NOMO-1 treated with DMSO at 0.1 percent for 48 hours (cell line): ENCODE measurements around the gene CATSPER3.

Source experiments
- DNase-seq: peaks from one replicate; lab custom pipeline; 2025; ENCODE audit not compliant: unreplicated experiment; lab: John Stamatoyannopoulos, UW

The CATSPER3 gene

DNA sequence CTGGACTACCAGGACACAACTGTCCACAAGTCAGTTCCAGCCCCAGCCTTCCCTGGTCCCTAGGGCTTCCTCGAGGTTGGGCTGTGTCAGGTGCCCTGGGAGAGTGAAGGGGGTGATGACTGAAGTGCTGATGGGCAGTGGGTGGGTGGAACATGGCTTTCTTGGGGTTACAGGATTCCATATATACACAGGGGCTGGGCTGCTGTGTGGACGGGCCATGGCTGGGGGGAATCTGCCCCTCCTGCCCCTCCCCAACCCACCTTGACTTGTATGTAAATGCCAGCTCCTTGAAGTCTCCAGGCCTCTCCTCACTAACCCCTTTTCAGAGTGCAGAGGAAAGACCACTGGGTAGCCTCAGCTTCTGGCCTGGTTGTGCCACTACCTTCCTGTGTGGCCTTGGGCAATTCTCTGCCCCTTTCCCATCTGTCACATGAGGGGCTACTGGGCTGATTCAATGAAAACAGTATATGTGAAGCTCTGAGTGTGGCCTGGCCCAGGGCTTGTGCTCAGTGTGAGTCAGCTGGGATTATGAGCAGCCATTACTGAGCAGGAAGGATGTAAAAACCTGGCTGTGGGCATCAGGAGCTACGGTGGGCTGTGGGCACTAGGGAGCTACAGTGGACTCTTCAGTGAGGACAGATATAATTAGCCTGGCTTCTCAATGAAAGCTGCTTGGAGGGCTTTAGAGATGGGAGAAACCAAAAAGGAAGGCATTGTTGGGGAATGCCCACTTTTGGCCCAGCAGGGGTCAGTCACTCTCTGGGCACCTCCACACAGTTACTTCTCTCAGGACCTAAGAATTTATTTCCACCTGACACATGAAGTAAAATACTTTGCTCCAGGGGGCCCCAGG lies 43.0 kb downstream of the CATSPER3 start:
- no peak for DNase-seq

DNA sequence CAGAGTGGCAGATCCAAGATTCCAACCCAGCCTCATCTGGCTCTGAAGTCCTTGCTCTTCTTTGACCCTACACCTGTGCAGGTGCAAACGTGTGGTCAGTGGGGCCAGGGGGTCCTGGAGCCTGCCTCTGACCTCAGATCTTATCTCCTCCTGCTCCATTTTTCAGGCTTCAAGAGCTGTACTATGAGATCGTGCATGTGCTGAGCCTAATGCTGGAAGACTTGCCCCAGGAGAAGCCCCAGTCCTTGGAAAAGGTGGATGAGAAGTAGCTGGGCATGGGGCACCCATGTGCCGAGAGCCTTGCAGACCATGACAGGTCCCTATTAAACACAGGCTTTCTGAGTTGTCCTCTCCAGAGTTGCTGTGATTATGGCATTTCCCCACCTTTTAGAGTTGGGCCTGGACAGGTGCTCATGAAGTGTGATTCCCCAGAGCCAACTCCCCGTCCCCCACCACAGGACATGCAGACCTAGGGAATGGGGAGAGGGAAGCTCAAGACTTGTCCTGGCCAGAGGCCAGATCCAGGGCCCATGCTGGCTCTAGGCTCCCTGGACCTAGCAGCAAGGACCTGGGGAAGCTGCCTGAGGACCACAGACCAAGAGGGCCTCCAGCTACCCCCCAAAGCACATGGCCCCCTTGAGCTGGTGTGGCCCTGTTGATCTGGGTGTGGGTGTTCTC lies 43.8 kb downstream of the CATSPER3 start:
- DNase-seq = no peak

DNA sequence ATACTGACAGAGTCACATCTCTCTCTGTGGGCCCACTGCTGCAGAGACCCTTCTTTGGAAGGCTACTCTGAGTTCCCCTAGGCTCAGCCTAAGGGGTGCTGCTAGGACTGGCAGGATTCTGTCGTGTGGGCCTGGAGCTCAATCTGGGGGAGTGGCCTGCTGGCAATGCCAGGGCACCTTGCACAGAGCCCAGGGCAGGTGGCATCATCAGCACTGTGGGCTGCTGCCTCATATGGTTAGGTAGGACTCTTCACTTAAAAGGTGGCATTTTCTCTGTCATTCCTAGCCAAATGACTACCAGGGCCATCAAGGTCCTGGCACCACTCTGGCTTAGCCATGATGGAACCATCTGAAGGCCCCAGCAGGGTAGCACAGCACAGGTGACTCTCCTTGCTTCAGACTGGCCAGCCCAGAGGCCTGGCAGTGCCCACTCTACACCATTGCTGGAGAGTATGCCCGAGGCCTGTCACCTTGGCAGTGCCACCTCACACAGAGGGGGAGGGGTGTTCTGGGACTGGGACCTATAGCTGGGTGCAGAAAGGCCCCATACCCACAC lies 44.4 kb downstream of the CATSPER3 start:
- no peak for DNase-seq

GRCh38 chr5:135012951-135013391 lies 45.3 kb downstream of the CATSPER3 start:
- no peak for DNase-seq

DNA sequence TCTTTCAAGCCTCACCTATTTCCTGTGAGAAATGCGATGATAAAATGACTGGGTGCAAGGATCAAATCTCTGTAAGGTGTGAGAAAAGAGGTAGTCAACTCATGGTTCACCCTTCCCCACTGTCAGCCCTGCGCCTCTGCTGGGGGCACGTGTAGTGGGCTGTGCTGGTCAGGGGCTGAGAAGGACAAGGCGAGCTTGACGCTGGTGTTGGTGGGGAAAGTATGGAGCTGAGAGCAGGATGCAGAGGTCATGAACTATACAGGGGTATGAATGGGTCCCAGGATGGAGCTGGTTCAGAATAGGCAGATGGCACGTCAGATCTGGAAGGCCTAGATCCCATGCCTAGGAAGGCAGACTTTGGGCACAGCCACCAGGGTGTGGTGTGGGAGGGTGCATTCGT lies 45.7 kb downstream of the CATSPER3 start:
- no peak for DNase-seq

DNA sequence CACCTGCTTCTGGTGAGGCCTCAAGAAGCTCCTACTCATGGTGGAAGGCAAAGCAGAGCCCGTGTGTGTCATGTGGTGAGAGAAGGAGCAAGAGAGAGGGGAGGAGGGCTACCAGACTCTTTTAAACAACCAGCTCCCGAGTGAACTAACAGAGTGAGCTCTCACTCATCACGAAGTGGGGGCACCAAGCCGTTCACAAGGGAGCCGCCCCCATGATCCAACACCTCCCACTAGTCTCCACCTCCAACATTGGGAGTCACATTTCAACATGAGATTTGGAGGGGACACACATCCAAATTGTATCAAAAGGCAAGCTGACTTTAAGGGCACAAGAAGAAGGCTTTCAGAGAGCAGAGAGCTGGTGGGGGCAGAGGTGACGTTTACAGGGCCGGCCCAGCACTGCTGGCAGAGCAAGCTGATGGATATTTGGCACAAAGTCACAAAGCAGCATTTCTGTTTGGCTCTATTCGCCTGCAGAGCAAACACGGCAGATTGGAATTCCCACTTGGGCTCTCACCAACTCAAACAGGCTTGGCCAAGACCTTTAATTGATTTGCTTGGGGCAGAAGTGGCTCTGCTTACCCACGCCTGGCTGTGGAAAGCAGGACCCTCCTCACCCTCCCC lies 46.4 kb downstream of the CATSPER3 start:
- no peak for DNase-seq

DNA sequence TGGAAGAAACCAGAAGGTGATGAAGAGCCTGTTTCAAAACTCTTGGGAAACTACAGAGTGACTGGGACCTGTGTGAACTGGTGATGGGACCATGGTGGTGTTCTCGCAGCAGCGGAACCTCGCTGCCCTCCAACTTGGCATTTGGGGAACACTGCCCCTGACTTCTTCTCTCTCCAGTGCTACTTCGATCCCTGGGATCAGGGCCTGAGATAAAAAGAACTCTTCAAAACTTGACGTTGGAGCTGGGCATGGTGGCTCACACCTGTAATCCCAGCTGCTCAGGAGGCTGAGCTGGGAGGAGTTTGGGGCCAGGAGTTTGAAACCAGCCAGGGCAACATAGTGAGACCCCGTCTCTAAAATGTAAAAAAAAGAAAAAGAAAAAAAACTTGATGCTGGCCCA lies 48.2 kb downstream of the CATSPER3 start:
- DNase-seq = no peak

DNA sequence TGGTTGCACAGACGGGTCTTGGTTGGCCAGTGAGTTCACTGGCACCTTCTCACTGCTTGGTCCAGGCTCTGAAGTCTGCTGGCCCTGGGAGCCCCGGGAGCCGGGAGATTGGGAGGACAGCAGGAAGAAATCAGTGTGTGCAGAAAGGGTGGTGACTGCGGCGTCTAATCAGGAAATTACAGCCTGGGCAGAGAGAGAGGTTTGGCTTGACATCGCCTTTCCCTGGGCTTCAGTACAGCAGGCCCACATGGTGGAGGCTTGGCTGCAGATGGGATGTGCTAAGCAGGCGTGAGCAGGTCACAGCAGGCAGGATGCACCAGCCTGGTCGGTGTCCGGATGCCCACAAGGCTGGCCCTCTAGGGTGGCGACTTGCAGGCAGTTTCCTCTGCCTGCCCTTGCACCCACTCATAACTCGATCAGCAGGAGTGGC lies 49.2 kb downstream of the CATSPER3 start:
- DNase-seq = no peak

GRCh38 chr5:135018457-135018856 lies 50.8 kb downstream of the CATSPER3 start:
- DNase-seq = no peak

- DNase-seq = no peak
Measured at GRCh38 chr5:135019314-135019713, 51.6 kb downstream of the CATSPER3 start.

DNA sequence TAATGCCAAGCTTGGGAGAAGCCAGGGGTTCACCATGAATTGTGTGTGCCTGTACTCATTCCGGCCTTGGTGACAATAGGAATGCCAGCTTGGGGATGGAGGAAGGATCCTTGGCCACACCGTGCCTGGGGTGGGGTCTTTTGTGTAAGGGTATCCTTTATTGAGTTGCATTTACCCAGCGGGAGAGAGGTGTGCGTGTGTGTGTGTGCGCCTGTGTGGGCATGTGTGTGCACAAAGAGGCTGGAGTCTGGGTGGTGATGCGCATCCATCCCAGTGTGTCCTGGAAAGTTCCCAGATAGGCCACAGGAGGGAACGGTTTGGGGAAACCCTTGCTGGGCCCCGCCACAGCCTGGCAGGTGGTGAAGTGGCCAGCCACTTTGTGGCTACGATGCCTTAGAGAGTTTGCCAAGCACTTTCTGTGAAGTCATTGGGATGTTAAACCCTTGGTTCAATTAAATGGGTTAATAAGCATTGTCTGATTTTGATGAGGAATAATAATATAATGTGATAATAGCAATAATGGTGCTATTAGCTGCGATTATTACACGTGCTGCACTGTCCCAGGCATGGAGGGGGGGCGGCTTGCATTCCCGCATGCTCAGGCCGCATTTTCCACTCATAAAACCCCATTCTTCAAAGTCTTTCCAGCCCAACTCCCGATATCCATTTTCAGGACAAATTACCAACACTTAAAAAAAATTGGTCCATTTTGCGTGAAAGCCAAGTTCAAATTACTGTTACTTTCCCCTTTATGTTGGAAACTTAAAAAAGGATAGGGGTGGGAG lies 52.6 kb downstream of the CATSPER3 start:
- no peak for DNase-seq

- no peak for DNase-seq
Measured at GRCh38 chr5:135024956-135025729, 57.4 kb downstream of the CATSPER3 start.

DNA sequence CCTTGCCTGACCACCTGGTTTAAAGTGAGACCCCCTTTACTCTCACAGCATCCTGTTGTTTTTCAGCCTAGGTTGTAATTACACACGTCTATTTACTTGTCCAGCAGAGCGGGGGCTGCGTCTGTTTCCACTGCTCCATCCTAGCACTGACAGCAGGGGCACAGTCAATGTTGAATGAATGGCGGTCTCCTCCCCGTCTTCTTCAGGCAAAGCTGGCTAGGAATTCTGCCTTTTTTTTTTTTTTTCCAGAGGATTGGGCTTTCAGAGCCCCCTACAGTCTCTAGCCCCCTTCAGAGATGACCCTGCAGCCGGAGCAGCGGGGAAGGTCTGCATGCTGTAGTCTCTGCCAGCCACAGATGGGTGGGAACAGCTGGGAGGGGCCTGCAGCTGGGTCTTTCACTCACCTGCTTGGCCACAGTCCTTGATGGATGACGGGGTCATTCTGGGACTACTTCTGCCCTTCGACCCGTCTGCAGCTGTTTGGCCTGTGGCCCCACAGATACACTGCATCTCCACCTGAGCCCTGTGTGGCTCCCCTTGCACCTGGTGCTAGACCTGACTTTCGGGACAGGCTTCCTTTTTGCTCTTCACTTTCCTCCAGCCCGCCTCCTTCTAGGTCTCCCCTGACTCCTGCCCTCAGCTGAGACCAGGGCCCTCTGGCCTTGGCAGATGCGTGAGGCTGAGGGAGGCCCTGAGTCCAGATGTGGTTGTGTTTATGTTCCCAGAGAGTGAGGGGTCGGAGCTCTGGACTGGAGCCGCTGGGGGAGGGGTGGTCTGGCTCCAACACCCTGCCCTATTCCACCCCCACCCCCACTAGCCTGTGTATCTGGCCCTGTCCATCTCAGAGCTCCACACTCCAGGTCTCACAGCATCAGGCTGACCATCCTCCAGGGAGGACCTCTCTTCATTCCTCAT lies 58.3 kb downstream of the CATSPER3 start:
- no peak for DNase-seq

GRCh38 chr5:135026645-135027265 lies 59.0 kb downstream of the CATSPER3 start:
- DNase-seq = no peak

GRCh38 chr5:135027266-135027696 lies 59.6 kb downstream of the CATSPER3 start:
- no peak for DNase-seq

- DNase-seq = no peak
Measured at GRCh38 chr5:135027697-135028615, 60.2 kb downstream of the CATSPER3 start.

DNA sequence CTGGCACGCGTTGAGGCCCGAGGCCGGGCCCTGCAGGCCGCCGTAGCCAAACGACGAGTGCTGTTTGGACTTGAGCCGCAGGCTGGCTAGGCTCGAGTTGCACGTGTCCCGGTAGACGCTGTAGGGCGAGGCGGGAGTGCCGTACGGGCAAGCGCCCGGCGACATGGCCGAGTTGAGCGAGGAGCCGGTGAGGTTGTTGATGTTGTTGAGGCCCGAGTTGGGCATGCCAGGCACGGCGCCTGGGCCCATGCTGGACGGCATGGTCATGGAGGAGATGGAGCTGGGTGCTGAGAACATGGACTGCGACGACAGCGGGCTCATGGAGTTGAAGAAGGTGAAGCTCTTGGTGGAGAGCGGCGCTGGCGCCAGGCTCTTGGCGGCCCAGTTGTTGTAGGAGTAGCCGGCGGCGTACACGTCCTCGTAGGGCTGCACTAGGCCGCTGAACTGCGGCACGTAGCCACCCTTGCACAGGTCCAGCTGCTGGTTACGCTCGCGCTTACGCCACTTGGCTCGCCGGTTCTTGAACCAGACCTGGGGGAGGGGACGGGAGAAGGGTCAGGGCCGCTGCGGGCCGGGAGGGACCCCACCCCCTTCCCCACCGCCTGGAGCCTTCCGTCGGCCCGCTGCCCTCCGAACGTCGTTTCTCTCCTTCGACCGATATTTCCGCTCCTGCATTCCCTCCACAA lies 61.2 kb downstream of the CATSPER3 start:
- DNase-seq = no peak
